GM19099 (cell line): ENCODE data around the gene PRTN3.

Experiments
- POLR2A ChIP-seq: IDR thresholded peaks from 3 replicates; pipeline ENCODE4 v1.6.1; 2011; ENCODE audit warnings: low read depth; ENCODE audit not compliant: insufficient read length; ENCODE audit errors: extremely low read depth

Gene PRTN3

DNA sequence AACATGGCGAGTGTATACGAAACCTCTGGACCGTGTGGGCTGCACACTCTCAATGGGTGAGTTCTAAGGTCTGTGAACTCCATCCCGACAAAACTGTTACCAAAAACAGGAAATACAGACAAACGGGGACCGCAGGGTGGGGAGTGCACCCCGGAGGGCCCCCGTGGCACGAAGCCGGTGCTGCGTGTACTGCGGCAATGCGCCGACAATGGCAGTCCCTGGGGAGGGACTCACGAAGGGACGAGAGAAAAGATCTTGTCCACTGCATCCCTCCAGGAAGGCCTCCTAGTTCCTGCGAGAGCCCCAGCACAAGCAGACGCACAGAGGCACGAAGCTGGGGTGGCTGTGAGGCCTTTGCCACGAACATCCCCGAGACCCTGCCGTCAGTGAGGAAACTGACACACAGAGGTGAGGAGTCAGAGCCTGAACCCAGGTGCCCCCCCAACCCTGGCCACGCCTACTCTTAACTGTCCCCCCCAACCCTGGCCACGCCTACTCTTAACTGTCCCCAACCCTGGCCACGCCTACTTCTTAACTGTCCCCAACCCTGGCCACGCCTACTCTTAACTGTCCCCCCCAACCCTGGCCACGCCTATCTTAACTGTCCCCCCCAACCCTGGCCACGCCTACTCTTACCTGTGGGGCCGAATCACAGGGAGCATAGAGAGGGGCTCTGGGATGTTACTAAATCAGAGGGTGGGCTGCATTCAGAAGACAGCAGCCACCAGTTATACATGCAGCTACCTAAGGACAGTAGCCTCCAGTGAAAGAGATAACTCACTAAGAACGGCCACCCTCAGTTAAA is 48.0 kb downstream of the PRTN3 start:
- TF ChIP-seq POLR2A = no peak

DNA sequence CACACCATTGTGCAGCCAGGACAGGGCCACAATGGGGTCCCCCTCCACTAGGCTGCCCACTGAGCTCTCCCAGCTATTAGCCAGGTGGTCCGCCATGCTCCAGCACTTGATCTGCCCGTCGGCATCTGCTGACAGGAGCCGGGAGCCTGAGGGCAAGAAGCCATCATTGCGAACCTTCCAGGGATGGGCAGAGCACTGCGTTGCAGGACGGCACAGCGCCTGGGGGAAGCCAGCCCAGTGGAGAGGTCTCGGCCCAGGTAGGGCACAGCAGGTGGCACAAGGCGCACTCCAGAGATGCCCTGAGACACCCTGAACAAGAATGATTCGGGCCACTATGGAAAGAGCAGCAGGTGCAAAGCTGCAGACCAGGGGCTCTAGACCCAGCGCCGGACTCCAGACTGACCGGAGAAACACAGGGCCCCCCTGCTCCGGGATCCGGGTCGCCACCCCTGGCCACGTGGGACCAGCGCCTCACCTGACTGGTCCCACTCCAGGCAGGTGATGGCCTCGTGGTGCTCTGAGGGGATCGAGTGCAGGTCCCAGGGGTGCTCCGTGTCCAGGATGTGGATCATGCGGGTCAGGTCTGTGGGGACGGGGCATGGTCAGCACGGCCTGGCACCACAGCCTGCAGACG is 49.0 kb downstream of the PRTN3 start:
- TF ChIP-seq POLR2A = no peak

DNA sequence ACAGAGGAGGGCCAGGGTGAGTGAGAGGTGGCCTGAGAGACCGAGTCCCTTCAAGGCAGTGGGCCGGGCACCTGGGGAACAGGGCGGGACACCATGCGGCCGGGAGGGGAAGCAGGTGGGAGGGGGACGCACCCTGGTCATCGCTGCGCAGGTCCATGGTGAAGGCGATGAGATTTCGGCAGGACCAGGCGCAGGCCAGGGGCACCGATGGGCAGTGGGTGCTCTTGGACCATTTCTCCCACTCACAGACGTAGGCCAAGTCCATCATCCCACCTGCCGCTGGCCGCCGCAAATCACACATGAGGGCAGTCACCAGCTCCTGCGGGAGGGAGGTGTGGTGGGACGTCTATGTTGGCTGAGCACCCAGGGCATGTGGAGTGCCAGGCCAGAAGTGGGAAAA is 50.0 kb downstream of the PRTN3 start:
- no peak for TF ChIP-seq POLR2A

DNA sequence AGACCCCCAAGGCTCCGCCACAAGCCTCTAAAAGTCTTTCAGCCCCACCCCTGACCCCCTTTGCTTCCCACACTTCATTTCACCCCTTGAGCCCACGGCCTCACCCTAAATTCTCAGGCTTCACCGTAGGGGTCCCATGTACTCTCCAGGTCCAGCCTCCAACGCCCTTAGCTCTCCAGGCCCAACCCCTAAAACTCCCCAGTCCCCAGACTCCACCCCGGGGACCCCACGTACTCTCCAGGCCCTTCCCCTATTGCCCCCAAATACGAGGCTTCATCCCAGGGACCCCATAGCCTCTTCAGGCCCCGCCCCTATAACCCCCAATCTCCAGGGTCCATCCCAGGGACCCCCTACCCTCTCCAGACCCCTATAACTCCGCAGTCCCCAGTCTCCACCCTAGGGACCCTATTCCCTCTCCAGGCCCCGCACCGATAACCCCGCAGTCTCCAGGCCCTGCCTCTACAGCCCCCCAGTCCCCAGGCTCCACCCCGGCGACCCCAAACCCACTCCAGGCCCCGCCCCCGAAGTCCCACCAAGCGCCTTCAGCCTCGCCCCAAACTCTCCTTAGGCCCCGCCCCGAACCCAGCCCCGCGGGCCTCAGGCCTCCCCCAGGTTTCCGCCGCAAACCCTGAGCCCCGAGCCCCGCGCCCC is 51.6 kb downstream of the PRTN3 start:
- TF ChIP-seq POLR2A = no peak

DNA sequence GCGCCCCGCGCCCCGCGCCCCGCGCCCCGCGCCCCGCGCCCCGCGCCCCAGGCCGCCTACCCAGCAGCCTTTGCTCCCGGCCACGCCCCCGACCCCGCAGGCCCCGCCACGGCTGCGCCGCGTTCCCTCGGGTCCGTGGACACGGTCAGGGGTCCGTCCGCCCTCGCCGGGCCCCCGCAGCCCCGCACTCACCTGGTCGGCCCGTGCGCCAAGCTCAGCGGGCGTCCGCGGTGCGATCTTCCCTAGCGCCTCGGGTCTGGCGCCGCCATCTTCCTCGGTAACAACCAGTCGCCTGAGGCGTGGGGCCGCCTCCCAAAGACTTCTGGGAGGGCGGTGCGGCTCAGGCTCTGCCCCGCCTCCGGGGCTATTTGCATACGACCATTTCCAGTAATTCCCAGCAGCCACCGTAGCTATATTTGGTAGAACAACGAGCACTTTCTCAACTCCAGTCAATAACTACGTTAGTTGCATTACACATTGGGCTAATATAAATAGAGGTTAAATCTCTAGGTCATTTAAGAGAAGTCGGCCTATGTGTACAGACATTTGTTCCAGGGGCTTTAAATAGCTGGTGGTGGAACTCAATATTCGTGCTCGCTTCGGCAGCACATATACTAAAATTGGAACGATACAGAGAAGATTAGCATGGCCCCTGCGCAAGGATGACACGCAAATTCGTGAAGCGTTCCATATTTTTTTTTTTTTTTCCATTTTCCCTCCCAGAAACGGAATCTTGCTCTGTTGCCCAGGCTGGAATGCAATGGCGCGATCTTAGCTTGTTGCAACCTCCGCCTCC is 52.3 kb downstream of the PRTN3 start, which contains the start of the genes MED16 and RNU6-9:
TSS of gene MED16 (minus strand) at position 294 of the 796 bp plus-strand sequence. CDS start 2,056 bp downstream, outside the sequence.
TSS of gene RNU6-9 (plus strand) at position 591 of the 796 bp plus-strand sequence.
- TF ChIP-seq POLR2A = peak; percentile 72

DNA sequence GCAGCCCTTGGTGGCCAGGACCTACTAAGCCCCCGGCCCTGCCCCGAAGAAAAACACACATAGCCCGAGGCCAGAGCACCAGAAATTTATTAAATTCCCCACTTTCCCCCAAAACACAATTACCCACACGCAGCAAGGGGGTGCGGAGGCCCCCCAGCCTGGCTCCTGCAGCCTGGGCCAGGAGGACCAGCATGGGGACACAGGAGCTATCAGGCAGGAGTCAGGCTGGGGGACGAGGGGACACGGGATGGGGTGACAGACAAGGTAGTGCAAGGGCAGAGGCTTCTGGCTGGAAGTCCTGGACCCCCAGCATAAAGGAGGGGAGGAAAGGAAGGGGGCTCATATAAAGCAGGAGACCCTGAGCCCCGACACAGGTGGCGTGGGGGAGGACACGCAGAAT is 55.6 kb downstream of the PRTN3 start:
- TF ChIP-seq POLR2A = no peak

DNA sequence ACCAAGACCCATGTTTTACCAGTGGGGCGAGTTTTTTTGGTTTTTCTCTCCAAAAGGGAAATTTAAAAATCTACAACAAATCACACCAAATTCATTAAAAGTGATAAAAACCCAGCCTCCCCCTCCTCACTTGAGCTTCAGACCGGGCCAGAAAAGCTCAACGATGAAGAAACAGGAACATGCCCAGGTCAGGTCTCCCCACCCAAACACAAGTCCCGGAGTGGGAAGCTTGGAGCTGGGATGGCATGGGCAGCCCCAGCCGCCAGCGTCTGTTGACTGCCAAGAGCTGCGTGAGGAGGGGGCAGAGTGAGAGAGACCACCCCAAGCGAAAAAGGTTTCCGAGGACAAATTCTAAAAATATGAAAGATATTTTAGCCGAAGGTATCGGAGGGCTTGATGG is 56.2 kb downstream of the PRTN3 start:
- no peak for TF ChIP-seq POLR2A

DNA sequence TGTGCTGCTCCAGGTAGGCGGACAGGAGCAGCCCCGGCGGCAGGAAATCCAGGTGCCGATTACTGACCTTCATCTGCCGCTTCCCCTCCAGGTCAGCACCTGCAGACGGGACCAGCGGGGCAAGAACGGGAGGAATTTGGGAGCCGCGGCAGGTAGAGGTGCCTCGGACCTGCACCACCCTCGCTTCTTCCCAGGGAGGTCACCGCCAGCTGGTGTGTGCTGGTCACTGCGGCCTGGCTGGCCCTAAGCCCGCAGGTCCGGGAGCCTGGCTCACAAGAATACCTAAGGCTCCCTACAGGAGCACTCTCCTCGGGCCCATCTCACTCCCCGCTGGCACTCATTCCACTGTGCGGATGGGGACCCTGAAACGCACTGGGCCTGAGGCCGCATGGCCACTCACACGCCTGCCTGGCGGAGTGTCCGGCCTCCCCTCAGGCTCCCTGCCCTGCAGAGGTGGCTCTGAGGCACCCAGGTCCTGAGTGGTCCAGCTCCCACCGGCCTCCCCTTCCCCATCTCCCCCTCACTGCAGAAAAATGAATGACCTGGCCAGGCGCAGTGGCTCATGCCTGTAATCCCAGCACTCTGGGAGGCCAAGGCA is 56.7 kb downstream of the PRTN3 start:
- TF ChIP-seq POLR2A = no peak
